Nephron (organoid): ENCODE results near the gene MIDN.

ENCODE experiments used
- H3K27ac Mint-ChIP-seq, 3 experiments: 2 replicates each; pipeline ENCODE4 v1.8.0; 2020; ENCODE audit warnings: mixed read lengths in 3 of 3, mild to moderate bottlenecking in 2 of 3, moderate library complexity in 1 of 3
- H3K27me3 Mint-ChIP-seq: 2 replicates; pipeline ENCODE4 v1.8.0; 2021; ENCODE audit warnings: low read depth, mild to moderate bottlenecking, moderate library complexity, mixed read lengths
- H3K36me3 Mint-ChIP-seq: 2 replicates; pipeline ENCODE4 v1.8.0; 2020; ENCODE audit warnings: low read depth, mixed read lengths
- H3K4me1 Mint-ChIP-seq: 2 replicates; pipeline ENCODE4 v1.8.0; 2020; ENCODE audit warnings: mixed read lengths
- H3K4me3 Mint-ChIP-seq, 3 experiments: 2 replicates each; pipeline ENCODE4 v1.8.0; 2020; ENCODE audit warnings: mild to moderate bottlenecking in 3 of 3, mixed read lengths in 3 of 3, moderate library complexity in 2 of 3
- H3K9me3 Mint-ChIP-seq: 2 replicates; pipeline ENCODE4 v1.8.0; 2020; ENCODE audit warnings: mixed read lengths
- TF ChIP-seq, protein P1 (sequence below), 3 experiments: fragments of 200-600 bp; sonication (generic); IDR thresholded peaks; one replicate each; pipeline ENCODE4 v1.5.0; 2021; ENCODE audit warnings: antibody characterized with exemption in 3 of 3; ENCODE audit not compliant: unreplicated experiment in 3 of 3

MIDN gene

DNA sequence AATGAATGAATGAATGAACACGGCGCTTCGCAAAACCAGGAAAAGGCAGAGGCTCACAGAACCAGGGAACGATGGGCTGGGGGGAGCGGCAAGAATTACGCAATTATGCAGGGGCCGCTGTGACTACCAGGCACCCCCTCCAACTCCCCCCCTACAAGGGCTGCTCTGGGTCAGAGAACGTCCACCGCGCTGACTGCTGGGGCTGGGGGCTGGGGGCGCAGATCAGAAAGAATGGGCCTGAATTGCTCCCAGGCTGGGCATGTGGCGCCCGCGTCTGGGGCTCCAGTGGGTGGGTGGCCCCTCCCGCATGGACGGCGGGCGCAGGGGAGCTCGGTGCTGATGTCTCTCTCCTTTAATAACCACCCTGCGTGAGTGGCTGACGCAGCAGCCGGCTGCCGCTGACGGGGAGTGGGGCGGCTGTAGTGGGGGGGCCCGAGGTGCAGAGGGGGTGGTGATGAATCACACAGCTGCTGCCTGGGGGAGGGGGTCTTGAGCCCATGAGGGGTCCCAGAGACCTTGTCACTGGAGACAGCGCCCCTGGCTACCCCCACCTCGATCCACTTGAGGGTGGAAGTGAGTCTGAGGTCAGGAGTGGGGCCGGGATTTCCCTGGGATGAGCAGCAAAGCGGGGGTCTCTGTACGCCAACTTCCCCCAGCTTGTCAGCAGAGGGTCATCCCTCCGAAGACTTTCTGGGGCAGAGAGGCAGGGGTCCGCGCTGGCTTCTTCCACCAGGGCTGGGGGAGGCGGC lies 19.3 kb downstream of the MIDN start:
- Mint-ChIP-seq H3K4me1 (peaks cover 76% of the 10 kb centered on the region), H3K4me3 (peak overlapping the region; percentile 84 to 88 (median 86)), H3K27me3 (peaks cover 5% of the 10 kb centered on the region), H3K36me3 (peaks cover 27% of the 10 kb centered on the region), H3K9me3 (no peaks in the 10 kb centered on the region), H3K27ac (peak overlapping the region; percentile 54 to 95 (median 80))
- TF ChIP-seq, protein P1, sequence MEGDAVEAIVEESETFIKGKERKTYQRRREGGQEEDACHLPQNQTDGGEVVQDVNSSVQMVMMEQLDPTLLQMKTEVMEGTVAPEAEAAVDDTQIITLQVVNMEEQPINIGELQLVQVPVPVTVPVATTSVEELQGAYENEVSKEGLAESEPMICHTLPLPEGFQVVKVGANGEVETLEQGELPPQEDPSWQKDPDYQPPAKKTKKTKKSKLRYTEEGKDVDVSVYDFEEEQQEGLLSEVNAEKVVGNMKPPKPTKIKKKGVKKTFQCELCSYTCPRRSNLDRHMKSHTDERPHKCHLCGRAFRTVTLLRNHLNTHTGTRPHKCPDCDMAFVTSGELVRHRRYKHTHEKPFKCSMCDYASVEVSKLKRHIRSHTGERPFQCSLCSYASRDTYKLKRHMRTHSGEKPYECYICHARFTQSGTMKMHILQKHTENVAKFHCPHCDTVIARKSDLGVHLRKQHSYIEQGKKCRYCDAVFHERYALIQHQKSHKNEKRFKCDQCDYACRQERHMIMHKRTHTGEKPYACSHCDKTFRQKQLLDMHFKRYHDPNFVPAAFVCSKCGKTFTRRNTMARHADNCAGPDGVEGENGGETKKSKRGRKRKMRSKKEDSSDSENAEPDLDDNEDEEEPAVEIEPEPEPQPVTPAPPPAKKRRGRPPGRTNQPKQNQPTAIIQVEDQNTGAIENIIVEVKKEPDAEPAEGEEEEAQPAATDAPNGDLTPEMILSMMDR (IDR thresholded peaks at IDR 0.05; ENCODE audit: unreplicated experiment in 3 of 3), result no peak

DNA sequence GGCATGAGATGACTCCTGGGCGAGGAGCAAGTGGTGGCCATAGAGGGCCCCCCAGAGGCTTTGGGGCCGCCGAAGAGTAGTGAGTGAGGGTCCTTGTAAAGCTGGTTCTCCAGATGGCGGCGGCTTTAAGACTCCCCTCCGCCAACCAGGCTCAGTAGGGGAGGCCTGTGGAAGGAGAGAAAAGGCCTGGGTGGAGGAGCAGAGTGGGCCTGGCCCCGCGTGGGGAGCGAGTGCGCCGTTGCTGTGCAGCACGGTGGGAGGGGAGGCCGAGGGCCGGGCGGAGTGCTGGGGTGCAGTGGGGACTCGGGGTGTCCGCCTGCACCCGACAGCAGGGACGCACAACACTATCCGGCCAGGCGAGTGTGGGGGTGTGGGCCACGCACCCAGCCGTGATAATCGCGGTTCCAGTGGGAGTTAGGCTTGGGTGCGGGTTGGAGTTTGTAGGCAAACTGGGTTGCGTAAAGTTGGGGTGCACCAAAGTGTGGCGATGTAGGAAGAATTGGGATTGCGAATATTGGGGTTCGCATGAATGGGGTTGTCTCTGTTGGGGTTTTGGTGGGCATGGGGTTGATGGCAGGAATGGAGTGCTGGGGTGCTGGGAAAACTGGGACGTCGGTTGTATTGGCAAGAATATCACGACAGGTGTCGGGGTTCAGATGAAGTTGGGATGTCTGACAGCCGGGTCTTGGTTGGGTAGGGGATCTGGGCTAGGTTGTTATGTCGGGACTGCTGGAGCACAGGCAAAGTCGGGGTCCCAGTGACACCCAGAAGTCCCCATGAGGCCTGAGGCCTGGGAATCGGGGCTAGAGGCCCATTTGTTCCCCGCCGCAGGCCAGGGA lies 20.1 kb downstream of the MIDN start:
- TF ChIP-seq, protein P1 (IDR thresholded peaks at IDR 0.05; ENCODE audit: unreplicated experiment in 3 of 3), result no peak
- Mint-ChIP-seq H3K27ac (peak overlapping the region; percentile 82 to 95 (median 90)), H3K4me3 (peak overlapping the region; percentile 84 to 88 (median 86)), H3K36me3 (peaks cover 33% of the 10 kb centered on the region), H3K27me3 (peaks cover 5% of the 10 kb centered on the region), H3K9me3 (no peaks in the 10 kb centered on the region), H3K4me1 (peaks cover 75% of the 10 kb centered on the region)

DNA sequence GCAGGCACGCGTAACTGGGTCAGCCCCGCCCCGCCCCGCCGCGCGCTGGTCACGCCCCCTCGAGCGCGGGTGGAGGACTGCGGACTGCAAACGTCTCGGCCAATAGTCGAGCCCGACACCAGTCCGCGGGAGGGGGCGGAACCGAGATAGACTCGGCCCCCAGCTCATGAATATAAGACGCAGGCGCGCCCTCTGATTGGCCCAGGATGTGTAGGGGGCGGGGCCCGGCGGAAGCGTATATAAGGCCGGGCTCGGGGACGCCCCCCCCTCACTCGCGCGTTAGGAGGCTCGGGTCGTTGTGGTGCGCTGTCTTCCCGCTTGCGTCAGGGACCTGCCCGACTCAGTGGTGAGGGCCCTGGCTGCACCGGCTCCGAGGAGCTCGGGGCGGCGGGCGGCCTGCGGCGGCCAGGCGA lies 20.7 kb downstream of the MIDN start, which contains the start of gene CIRBP:
Gene CIRBP (plus strand): TSS at position 268 of the 413 bp plus-strand sequence. CDS start 1,602 bp downstream, outside the sequence.
- Mint-ChIP-seq H3K27me3 (peaks cover 5% of the 10 kb centered on the region), H3K4me1 (peaks cover 80% of the 10 kb centered on the region), H3K36me3 (peaks cover 39% of the 10 kb centered on the region), H3K9me3 (no peaks in the 10 kb centered on the region), H3K27ac (peak within 1 kb of the TSS; percentile 83 to 98 (median 95)), H3K4me3 (peak within 1 kb of the TSS; percentile 90 to 94 (median 92))
- TF ChIP-seq, protein P1 (IDR thresholded peaks at IDR 0.05; ENCODE audit: unreplicated experiment in 3 of 3), result no peak

DNA sequence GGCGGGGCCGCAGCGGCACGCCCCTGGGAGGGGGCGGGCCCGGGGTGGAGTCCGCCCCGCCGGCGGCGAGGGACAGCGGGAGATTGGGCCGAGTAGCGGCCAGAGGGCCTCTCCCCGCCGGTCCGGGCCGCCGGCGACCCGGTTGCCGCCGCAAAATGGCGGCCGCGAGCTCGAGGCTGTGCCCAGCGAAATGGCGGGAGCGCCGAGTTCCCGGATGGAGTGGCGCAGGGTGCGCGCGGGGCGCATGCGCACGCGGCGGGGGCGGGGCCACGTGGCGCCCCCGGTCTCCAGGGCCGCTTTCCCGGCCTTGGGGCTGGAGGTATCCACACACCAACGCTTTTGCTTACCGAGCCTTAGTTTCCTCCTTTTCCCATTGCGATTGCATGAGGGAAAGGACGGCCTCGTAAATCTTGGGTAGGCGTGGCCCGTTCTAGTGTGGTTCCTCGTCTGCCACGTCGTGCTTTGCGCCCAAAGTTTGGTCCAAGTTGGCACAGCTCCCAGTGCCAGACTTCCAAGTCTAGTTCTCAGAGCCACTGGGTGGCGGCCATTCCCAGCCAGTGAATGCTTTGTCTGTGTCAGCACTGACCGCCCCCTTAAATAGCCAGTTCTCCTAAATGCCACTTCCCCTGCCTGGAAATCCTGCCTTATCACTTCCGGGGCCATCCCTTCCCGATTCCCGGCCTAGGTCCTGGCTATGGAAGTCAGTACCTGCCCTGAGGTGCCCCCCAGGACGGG lies 21.3 kb downstream of the MIDN start:
- H3K4me1 Mint-ChIP-seq, result peaks cover 75% of the 10 kb centered on the region
- H3K27me3 Mint-ChIP-seq, result peaks cover 5% of the 10 kb centered on the region
- H3K9me3 Mint-ChIP-seq, result no peaks in the 10 kb centered on the region
- peaks cover 40% of the 10 kb centered on the region for H3K36me3 Mint-ChIP-seq
- TF ChIP-seq, protein P1 (IDR thresholded peaks at IDR 0.05; ENCODE audit: unreplicated experiment in 3 of 3), result no peak
- H3K27ac Mint-ChIP-seq, result peak overlapping the region; percentile 83 to 98 (median 95)
- H3K4me3 Mint-ChIP-seq, result peak overlapping the region; percentile 90 to 94 (median 92)

DNA sequence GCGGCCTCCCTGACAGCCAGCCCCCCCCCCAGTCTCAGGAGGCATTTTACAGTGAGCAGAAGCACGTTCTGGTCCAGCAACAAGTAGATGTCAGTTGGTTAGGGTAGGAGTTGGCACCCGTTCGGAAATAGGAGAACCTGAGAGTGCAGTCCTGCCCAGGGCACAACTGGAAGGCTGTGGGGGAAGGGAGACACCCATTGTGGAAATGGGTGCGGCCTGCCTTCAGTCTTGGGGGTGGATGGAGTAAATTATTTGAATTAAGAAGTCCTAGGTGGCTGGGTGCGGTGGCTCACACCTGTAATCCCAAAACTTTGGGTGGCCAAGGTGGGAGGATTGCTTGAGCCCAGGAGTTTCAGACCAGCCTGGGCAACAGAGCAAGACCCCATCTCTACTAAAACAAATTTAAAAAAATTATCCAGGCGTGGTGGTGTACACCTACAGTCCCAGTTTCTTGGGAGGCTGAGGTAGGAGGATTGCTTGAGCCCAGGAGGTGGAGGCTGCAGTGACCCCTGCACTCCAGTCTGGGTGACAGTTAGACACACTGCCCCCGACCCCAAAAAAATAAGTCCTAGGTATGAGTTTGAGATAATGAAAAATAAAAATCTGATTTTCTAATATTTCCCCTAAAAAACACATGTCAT lies 21.9 kb downstream of the MIDN start:
- Mint-ChIP-seq H3K9me3 (no peaks in the 10 kb centered on the region), H3K4me1 (peaks cover 68% of the 10 kb centered on the region), H3K27ac (peak overlapping the region; percentile 83 to 98 (median 94)), H3K36me3 (peaks cover 40% of the 10 kb centered on the region), H3K4me3 (peak overlapping the region; percentile 90 to 94 (median 92)), H3K27me3 (peaks cover 5% of the 10 kb centered on the region)
- TF ChIP-seq, protein P1 (IDR thresholded peaks at IDR 0.05; ENCODE audit: unreplicated experiment in 3 of 3), result no peak
